ENCODE measurements around the gene DOCK2. TPM values are rescaled to one million over a fixed set of nuclear protein-coding genes. Genes with fewer than 3 reads are reported as not detected.
A peak's percentile ranks its signal among the peaks of the same experiment; 100 is the strongest.

Gene DOCK2
- total and polyA plus RNA-seq, 5 donors from 2014 or later: 65.9 to 354 (median 71.1) TPM

DNA sequence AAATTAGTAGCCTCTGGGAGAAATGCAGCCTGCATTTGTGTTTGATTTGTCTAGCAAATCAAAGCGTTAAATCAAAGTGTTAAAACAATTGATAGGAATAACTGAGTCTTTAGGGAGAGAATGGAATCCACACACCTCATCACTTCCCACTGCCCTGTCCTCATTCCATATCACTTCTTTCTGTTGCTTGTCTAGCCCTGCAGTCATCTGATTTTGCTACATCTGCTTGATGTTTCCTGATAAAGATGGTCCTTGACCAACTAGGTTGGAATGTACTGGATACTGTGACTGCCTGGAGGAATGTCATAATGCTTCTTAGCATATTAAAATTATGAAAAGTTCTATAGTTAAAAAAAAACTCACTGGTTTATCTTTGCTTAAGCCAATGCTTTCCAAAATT is 119.9 kb downstream of the DOCK2 start:
- Mint-ChIP-seq H3K4me3 (no peak overlapping the region), H3K27me3 (no peaks in the 10 kb centered on the region), H3K27ac (no peak overlapping the region), H3K36me3 (peaks cover 50% of the 10 kb centered on the region), H3K4me1 (peaks cover 0 to 12% (median 3%) of the 10 kb centered on the region in 4 donors), H3K9me3 (no peaks in the 10 kb centered on the region)
- Histone ChIP-seq H3K4me1 (ENCODE audit: control insufficient read depth, insufficient read depth, low read length, poor library complexity, severe bottlenecking) (no peaks in the 10 kb centered on the region), H3K4me3 (ENCODE audit: low read depth, low read length) (no peak overlapping the region), H3K9me3 (ENCODE audit: control insufficient read depth in 2 of 2, low read length in 2 of 2) (no peaks in the 10 kb centered on the region), H3K27me3 (ENCODE audit: control insufficient read depth, insufficient read depth, low read length) (no peaks in the 10 kb centered on the region), H3K27ac (ENCODE audit: insufficient read depth, low read length, poor library complexity, severe bottlenecking) (no peak overlapping the region), H3K36me3 (ENCODE audit: control insufficient read depth, insufficient read depth, low read length) (peaks cover 66% of the 10 kb centered on the region)
- DNase-seq (no peak), ATAC-seq (ENCODE audit: low read depth in 2 of 2) (no peak)

- H3K4me1 ChIP-seq (ENCODE audit: control insufficient read depth, insufficient read depth, low read length, poor library complexity, severe bottlenecking): no peaks in the 10 kb centered on the region
- H3K36me3 Mint-ChIP-seq: peaks cover 57% of the 10 kb centered on the region
- H3K27me3 Mint-ChIP-seq: no peaks in the 10 kb centered on the region
- no peaks in the 10 kb centered on the region for H3K9me3 Mint-ChIP-seq
- no peaks in the 10 kb centered on the region for H3K27me3 ChIP-seq (ENCODE audit: control insufficient read depth, insufficient read depth, low read length)
- H3K4me1 Mint-ChIP-seq: peaks cover 0 to 11% (median 3%) of the 10 kb centered on the region in 4 donors
- ATAC-seq (ENCODE audit: low read depth in 2 of 2) (no peak), DNase-seq (no peak)
- no peak overlapping the region for H3K4me3 Mint-ChIP-seq
- H3K4me3 ChIP-seq (ENCODE audit: low read depth, low read length): no peak overlapping the region
- peaks cover 71% of the 10 kb centered on the region for H3K36me3 ChIP-seq (ENCODE audit: control insufficient read depth, insufficient read depth, low read length)
- no peak overlapping the region for H3K27ac ChIP-seq (ENCODE audit: insufficient read depth, low read length, poor library complexity, severe bottlenecking)
- peak overlapping the region in 1 of 3 donors; percentile 57 for H3K27ac Mint-ChIP-seq
- no peaks in the 10 kb centered on the region for H3K9me3 ChIP-seq (ENCODE audit: control insufficient read depth in 2 of 2, low read length in 2 of 2)
Measured at GRCh38 chr5:169758886-169759285, 121.8 kb downstream of the DOCK2 start.

DNA sequence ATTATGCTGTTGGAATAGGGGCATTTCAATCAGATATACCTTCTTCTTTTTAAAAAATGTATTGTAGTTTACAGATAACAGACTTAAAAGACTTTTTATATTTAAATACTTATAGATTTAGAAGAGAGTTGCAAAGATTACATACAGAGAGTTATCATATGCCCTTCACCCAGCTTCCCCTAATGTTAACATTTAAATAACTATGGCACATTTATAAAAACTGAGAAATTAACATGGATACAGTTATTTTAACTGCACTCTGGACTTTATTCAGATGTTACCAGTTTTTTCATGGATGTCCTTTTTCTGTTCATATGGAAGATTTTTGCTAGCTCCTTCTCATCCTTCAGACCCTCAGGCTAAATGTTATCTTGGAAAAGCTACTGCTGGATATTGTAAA is 123.2 kb downstream of the DOCK2 start:
- Mint-ChIP-seq H3K27ac (no peak overlapping the region), H3K9me3 (peaks cover 0 to 1% (median 0%) of the 10 kb centered on the region in 7 donors), H3K4me1 (peaks cover 0 to 12% (median 3%) of the 10 kb centered on the region in 4 donors), H3K4me3 (no peak overlapping the region), H3K27me3 (no peaks in the 10 kb centered on the region), H3K36me3 (peaks cover 69% of the 10 kb centered on the region)
- Histone ChIP-seq H3K9me3 (ENCODE audit: control insufficient read depth in 2 of 2, low read length in 2 of 2) (no peaks in the 10 kb centered on the region), H3K27ac (ENCODE audit: insufficient read depth, low read length, poor library complexity, severe bottlenecking) (no peak overlapping the region), H3K27me3 (ENCODE audit: control insufficient read depth, insufficient read depth, low read length) (no peaks in the 10 kb centered on the region), H3K4me3 (ENCODE audit: low read depth, low read length) (no peak overlapping the region), H3K4me1 (ENCODE audit: control insufficient read depth, insufficient read depth, low read length, poor library complexity, severe bottlenecking) (no peaks in the 10 kb centered on the region), H3K36me3 (ENCODE audit: control insufficient read depth, insufficient read depth, low read length) (peaks cover 77% of the 10 kb centered on the region)
- no peak for ATAC-seq (ENCODE audit: low read depth in 2 of 2)
- DNase-seq: no peak

- H3K36me3 Mint-ChIP-seq: peaks cover 83% of the 10 kb centered on the region
- peaks cover 0 to 2% (median 1%) of the 10 kb centered on the region in 7 donors for H3K9me3 Mint-ChIP-seq
- no peak overlapping the region for H3K27ac ChIP-seq (ENCODE audit: insufficient read depth, low read length, poor library complexity, severe bottlenecking)
- no peak for DNase-seq
- no peaks in the 10 kb centered on the region for H3K27me3 ChIP-seq (ENCODE audit: control insufficient read depth, insufficient read depth, low read length)
- no peaks in the 10 kb centered on the region for H3K4me1 ChIP-seq (ENCODE audit: control insufficient read depth, insufficient read depth, low read length, poor library complexity, severe bottlenecking)
- H3K9me3 ChIP-seq (ENCODE audit: control insufficient read depth in 2 of 2, low read length in 2 of 2): no peaks in the 10 kb centered on the region
- H3K4me3 ChIP-seq (ENCODE audit: low read depth, low read length): no peak overlapping the region
- peaks cover 4 to 17% (median 8%) of the 10 kb centered on the region in 4 donors for H3K4me1 Mint-ChIP-seq
- ATAC-seq (ENCODE audit: low read depth in 2 of 2): no peak
- H3K27ac Mint-ChIP-seq: peak overlapping the region in 1 of 3 donors; percentile 44
- H3K27me3 Mint-ChIP-seq: no peaks in the 10 kb centered on the region
- no peak overlapping the region for H3K4me3 Mint-ChIP-seq
- peaks cover 75% of the 10 kb centered on the region for H3K36me3 ChIP-seq (ENCODE audit: control insufficient read depth, insufficient read depth, low read length)
Measured at GRCh38 chr5:169762338-169763095, 125.4 kb downstream of the DOCK2 start.

DNA sequence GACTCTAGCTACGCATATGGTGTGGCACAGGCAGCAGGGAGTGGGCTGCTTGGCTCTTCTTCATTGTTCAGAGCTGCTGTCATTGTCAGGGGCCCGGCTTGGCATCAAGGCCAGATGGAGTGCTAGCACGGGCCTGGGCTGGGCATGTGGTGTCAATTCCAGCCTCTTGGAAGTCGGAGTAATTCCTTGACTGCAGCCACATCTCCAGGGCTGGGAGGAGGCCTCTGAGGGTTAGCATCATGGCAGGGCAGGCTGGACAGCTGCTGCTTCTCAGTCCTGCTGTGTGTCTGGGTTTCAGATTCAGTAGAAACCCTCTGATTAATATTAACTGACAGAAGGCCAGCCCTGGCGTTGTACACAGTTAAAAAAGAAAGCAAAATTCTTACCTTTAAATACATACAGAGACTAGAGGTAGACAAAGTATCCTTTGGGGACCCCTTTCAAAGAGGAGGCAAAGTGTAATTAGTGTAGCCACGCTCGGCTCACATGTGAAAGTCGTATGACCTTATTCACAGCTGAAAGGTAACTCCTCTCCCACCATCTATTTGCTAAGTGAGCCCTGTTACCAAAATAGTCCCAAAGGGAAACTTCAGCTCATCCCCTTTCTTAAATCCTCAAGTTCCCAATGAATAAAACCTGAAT is 126.4 kb downstream of the DOCK2 start:
- H3K27ac ChIP-seq (ENCODE audit: insufficient read depth, low read length, poor library complexity, severe bottlenecking): no peak overlapping the region
- H3K9me3 Mint-ChIP-seq: peaks cover 0 to 2% (median 1%) of the 10 kb centered on the region in 7 donors
- ATAC-seq (ENCODE audit: low read depth in 2 of 2) (no peak), DNase-seq (no peak)
- no peak overlapping the region for H3K4me3 Mint-ChIP-seq
- no peaks in the 10 kb centered on the region for H3K9me3 ChIP-seq (ENCODE audit: control insufficient read depth in 2 of 2, low read length in 2 of 2)
- no peaks in the 10 kb centered on the region for H3K27me3 Mint-ChIP-seq
- peaks cover 81% of the 10 kb centered on the region for H3K36me3 Mint-ChIP-seq
- H3K4me1 ChIP-seq (ENCODE audit: control insufficient read depth, insufficient read depth, low read length, poor library complexity, severe bottlenecking): no peaks in the 10 kb centered on the region
- H3K27ac Mint-ChIP-seq: peak overlapping the region in 1 of 3 donors; percentile 78
- peaks cover 79% of the 10 kb centered on the region for H3K36me3 ChIP-seq (ENCODE audit: control insufficient read depth, insufficient read depth, low read length)
- no peak overlapping the region for H3K4me3 ChIP-seq (ENCODE audit: low read depth, low read length)
- H3K4me1 Mint-ChIP-seq: peaks cover 0 to 13% (median 9%) of the 10 kb centered on the region in 4 donors
- no peaks in the 10 kb centered on the region for H3K27me3 ChIP-seq (ENCODE audit: control insufficient read depth, insufficient read depth, low read length)

DNA sequence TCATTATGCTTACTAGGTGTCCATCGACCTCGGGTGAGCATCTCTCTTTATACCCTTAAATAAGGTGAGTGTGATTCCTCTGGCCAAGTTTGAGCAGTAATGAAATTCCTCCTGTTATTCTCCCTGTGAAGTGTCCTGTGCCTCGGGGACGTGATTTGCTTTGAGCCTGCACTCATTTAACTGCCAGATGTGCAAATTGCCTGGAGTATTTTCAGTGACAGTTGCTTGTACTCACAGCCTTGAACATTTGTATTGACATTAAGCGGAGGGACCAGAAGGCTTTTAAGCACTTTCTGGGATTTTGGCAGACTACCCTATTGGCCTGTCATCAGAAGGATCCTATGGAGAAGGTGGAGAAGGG is 126.9 kb downstream of the DOCK2 start:
- no peaks in the 10 kb centered on the region for H3K27me3 Mint-ChIP-seq
- no peak overlapping the region for H3K27ac ChIP-seq (ENCODE audit: insufficient read depth, low read length, poor library complexity, severe bottlenecking)
- peaks cover 0 to 11% (median 10%) of the 10 kb centered on the region in 4 donors for H3K4me1 Mint-ChIP-seq
- no peaks in the 10 kb centered on the region for H3K27me3 ChIP-seq (ENCODE audit: control insufficient read depth, insufficient read depth, low read length)
- H3K36me3 ChIP-seq (ENCODE audit: control insufficient read depth, insufficient read depth, low read length): peaks cover 82% of the 10 kb centered on the region
- peaks cover 80% of the 10 kb centered on the region for H3K36me3 Mint-ChIP-seq
- H3K9me3 Mint-ChIP-seq: peaks cover 0 to 2% (median 1%) of the 10 kb centered on the region in 7 donors
- DNase-seq (no peak), ATAC-seq (ENCODE audit: low read depth in 2 of 2) (no peak)
- no peaks in the 10 kb centered on the region for H3K4me1 ChIP-seq (ENCODE audit: control insufficient read depth, insufficient read depth, low read length, poor library complexity, severe bottlenecking)
- no peak overlapping the region for H3K4me3 Mint-ChIP-seq
- peak overlapping the region in 2 of 3 donors; percentile 78 to 79 for H3K27ac Mint-ChIP-seq
- H3K9me3 ChIP-seq (ENCODE audit: control insufficient read depth in 2 of 2, low read length in 2 of 2): no peaks in the 10 kb centered on the region
- no peak overlapping the region for H3K4me3 ChIP-seq (ENCODE audit: low read depth, low read length)

DNA sequence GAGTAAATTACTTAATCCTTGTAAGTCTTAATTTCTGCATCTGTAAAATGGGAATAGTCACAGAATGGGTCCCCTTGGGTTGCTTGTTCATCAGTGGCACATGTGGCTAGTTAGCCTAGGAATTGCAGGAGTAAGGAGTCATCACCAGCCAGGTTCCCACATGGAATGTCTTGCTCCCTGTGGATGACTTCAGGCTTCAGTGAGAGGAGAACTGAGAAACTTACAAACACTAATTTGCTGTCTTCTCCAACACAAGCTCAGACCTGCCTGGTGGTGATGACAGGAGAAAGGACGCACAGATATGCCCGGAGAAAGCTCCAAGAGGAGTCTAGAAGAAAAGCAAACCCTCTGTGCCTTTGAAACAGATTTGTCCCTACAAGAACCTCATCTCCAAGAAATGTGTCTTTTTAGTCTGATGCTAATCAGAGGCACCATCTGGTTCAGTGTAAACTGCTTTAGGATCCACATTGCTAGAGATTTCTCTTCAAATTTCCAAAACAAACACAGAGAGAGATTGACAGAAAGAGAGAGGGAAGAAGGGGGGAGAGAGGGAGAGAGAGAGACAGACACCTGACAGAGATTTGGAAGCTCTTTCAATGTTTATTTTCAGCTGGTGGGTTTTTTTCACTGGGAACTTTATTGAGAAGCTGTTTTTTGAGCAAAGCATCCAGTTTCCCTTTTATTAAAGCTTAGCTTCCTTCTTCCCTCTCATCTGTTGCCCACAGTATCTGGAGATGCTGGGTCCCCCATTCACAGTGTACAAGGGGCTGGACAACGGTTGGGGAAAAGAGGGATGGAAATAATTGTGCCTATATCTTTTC is 128.3 kb downstream of the DOCK2 start:
- H3K27me3 Mint-ChIP-seq: no peaks in the 10 kb centered on the region
- ATAC-seq (ENCODE audit: low read depth in 2 of 2) (no peak), DNase-seq (no peak)
- no peaks in the 10 kb centered on the region for H3K4me1 ChIP-seq (ENCODE audit: control insufficient read depth, insufficient read depth, low read length, poor library complexity, severe bottlenecking)
- H3K36me3 ChIP-seq (ENCODE audit: control insufficient read depth, insufficient read depth, low read length): peaks cover 85% of the 10 kb centered on the region
- no peaks in the 10 kb centered on the region for H3K9me3 ChIP-seq (ENCODE audit: control insufficient read depth in 2 of 2, low read length in 2 of 2)
- no peak overlapping the region for H3K27ac ChIP-seq (ENCODE audit: insufficient read depth, low read length, poor library complexity, severe bottlenecking)
- no peak overlapping the region for H3K4me3 ChIP-seq (ENCODE audit: low read depth, low read length)
- H3K27me3 ChIP-seq (ENCODE audit: control insufficient read depth, insufficient read depth, low read length): no peaks in the 10 kb centered on the region
- H3K4me1 Mint-ChIP-seq: peaks cover 0 to 13% (median 10%) of the 10 kb centered on the region in 4 donors
- H3K27ac Mint-ChIP-seq: no peak overlapping the region
- peaks cover 0 to 2% (median 1%) of the 10 kb centered on the region in 7 donors for H3K9me3 Mint-ChIP-seq
- H3K36me3 Mint-ChIP-seq: peaks cover 72% of the 10 kb centered on the region
- H3K4me3 Mint-ChIP-seq: no peak overlapping the region
